WTC11 (cell line): Measurements from ENCODE around the gene EP300. TPM values are rescaled to one million over a fixed set of nuclear protein-coding genes. Genes with fewer than 3 reads are reported as not detected.

Experiments used
- ATAC-seq: fragments of 200-7000 bp; cut with Tn5 transposase; 2 replicates; pipeline ENCODE4 v1.10.0; 2021; ENCODE audit warnings: mild to moderate bottlenecking, moderate library complexity
- CTCF ChIA-PET: fragments of 300-600 bp; sonication (Branson Sonifier 250); formaldehyde crosslinking; loops from one replicate; lab custom pipeline; 2021; ENCODE audit warnings: antibody characterized with exemption; lab: Charles Lee
- POLR2A ChIA-PET: fragments of 350-600 bp; sonication (Branson Sonifier 250); formaldehyde crosslinking; loops from one replicate; lab custom pipeline; 2021; ENCODE audit warnings: antibody characterized with exemption; lab: Charles Lee
- DNase-seq: peaks from one replicate; pipeline ENCODE4 v3.0.0; 2021; ENCODE audit warnings: low spot score
- H3K27ac Mint-ChIP-seq: 2 replicates; pipeline ENCODE4 v1.8.0; 2021; ENCODE audit warnings: mixed read lengths
- H3K27me3 Mint-ChIP-seq: 2 replicates; pipeline ENCODE4 v1.8.0; 2021; ENCODE audit warnings: low read depth, mild to moderate bottlenecking, moderate library complexity, mixed read lengths
- H3K36me3 Mint-ChIP-seq: 2 replicates; pipeline ENCODE4 v1.8.0; 2021; ENCODE audit warnings: mixed read lengths
- H3K4me1 Mint-ChIP-seq: 2 replicates; pipeline ENCODE4 v1.8.0; 2022; ENCODE audit warnings: mixed read lengths
- H3K4me3 Mint-ChIP-seq: 2 replicates; pipeline ENCODE4 v1.8.0; 2021; ENCODE audit warnings: mild to moderate bottlenecking, moderate library complexity, mixed read lengths
- H3K9me3 Mint-ChIP-seq: 2 replicates; pipeline ENCODE4 v1.8.0; 2021; ENCODE audit warnings: mixed read lengths
- E2F1 ChIP-seq: sonication (generic); formaldehyde crosslinking; IDR thresholded peaks from 2 replicates; pipeline ENCODE4 v1.8.0; 2022; ENCODE audit warnings: mild to moderate bottlenecking, missing genetic modification reagents
- FOXK1 ChIP-seq: sonication (generic); formaldehyde crosslinking; IDR thresholded peaks from 2 replicates; pipeline ENCODE4 v1.8.0; 2022; ENCODE audit warnings: mild to moderate bottlenecking, moderate library complexity, missing genetic modification reagents
- KAT7 ChIP-seq: sonication (generic); formaldehyde crosslinking; IDR thresholded peaks from 2 replicates; pipeline ENCODE4 v1.8.1; 2023; ENCODE audit warnings: missing genetic modification reagents, mild to moderate bottlenecking, borderline replicate concordance
- MXD4 ChIP-seq: fragments of 250-450 bp; sonication (Bioruptor Pico); IDR thresholded peaks from 2 replicates; pipeline ENCODE4 v1.8.0; 2021; ENCODE audit warnings: mild to moderate bottlenecking, moderate library complexity, borderline replicate concordance
- NR2C2 ChIP-seq: sonication (generic); formaldehyde crosslinking; IDR thresholded peaks from 2 replicates; pipeline ENCODE4 v1.8.0; 2022; ENCODE audit warnings: mild to moderate bottlenecking, missing genetic modification reagents
- SMAD4 ChIP-seq: sonication (generic); formaldehyde crosslinking; IDR thresholded peaks from 2 replicates; pipeline ENCODE4 v1.8.0; 2022; ENCODE audit warnings: mild to moderate bottlenecking, missing genetic modification reagents
- SP1 ChIP-seq: sonication (generic); formaldehyde crosslinking; conservative IDR thresholded peaks from 2 replicates; pipeline ENCODE4 v1.8.1; 2022; ENCODE audit warnings: missing genetic modification reagents
- TEAD1 ChIP-seq: sonication (generic); formaldehyde crosslinking; IDR thresholded peaks from 2 replicates; pipeline ENCODE4 v1.8.0; 2022; ENCODE audit warnings: mild to moderate bottlenecking, missing genetic modification reagents
- ZMAT4 ChIP-seq: fragments of 250-450 bp; sonication (Bioruptor Pico); IDR thresholded peaks from 2 replicates; pipeline ENCODE4 v1.9.0; 2021; ENCODE audit warnings: mild to moderate bottlenecking
- ZNF263 ChIP-seq: sonication (generic); formaldehyde crosslinking; IDR thresholded peaks from 2 replicates; pipeline ENCODE4 v1.8.1; 2022; ENCODE audit warnings: low read depth, mild to moderate bottlenecking, moderate library complexity, missing genetic modification reagents
- ZNF281 ChIP-seq: sonication (generic); formaldehyde crosslinking; IDR thresholded peaks from 2 replicates; pipeline ENCODE4 v1.8.0; 2023; ENCODE audit warnings: mild to moderate bottlenecking, missing genetic modification reagents
- ZNF317 ChIP-seq: sonication (generic); formaldehyde crosslinking; IDR thresholded peaks from 2 replicates; pipeline ENCODE4 v1.8.1; 2023; ENCODE audit warnings: low read depth, mild to moderate bottlenecking, moderate library complexity, missing genetic modification reagents, borderline replicate concordance
- ZNF396 ChIP-seq: fragments of 250-450 bp; sonication (Bioruptor Pico); IDR thresholded peaks from 2 replicates; pipeline ENCODE4 v1.8.0; 2021; ENCODE audit warnings: mild to moderate bottlenecking, moderate library complexity, borderline replicate concordance
- ZSCAN18 ChIP-seq: fragments of 250-450 bp; sonication (Bioruptor Pico); IDR thresholded peaks from 2 replicates; pipeline ENCODE4 v2.1.2; 2022; ENCODE audit warnings: mild to moderate bottlenecking, moderate library complexity
- total RNA-seq: library from RNA; stranded (reverse); gene quantifications from 3 replicates; pipeline ENCODE4 v1.2.3, GENCODE V29; 2021
- TF ChIP-seq, protein P1 (sequence below): fragments of 250-450 bp; sonication (Bioruptor Pico); IDR thresholded peaks from 2 replicates; pipeline ENCODE4 v1.8.0; 2021; ENCODE audit warnings: mild to moderate bottlenecking
- TF ChIP-seq, protein P2 (sequence below): fragments of 250-450 bp; sonication (Bioruptor Pico); conservative IDR thresholded peaks from 2 replicates; pipeline ENCODE4 v1.9.0; 2021; ENCODE audit warnings: mild to moderate bottlenecking
- TF ChIP-seq, protein P3 (sequence below): sonication (generic); formaldehyde crosslinking; IDR thresholded peaks from 2 replicates; pipeline ENCODE4 v1.8.1; 2022; ENCODE audit warnings: mild to moderate bottlenecking, missing genetic modification reagents, moderate library complexity, borderline replicate concordance
- TF ChIP-seq, protein P4 (sequence below): sonication (generic); formaldehyde crosslinking; IDR thresholded peaks from 2 replicates; pipeline ENCODE4 v1.8.1; 2022; ENCODE audit warnings: mild to moderate bottlenecking, moderate library complexity, missing genetic modification reagents

Gene EP300
- total RNA-seq, 1 experiment from 2014 or later = 97.1 TPM

GRCh38 chr22:41152902-41153301 is 60.5 kb downstream of the EP300 start:
- POLR2A ChIA-PET = no interaction called here
- Mint-ChIP-seq H3K27ac (no peak overlapping the region), H3K36me3 (peaks cover 97% of the 10 kb centered on the region), H3K4me3 (no peak overlapping the region), H3K27me3 (no peaks in the 10 kb centered on the region), H3K9me3 (no peaks in the 10 kb centered on the region), H3K4me1 (no peaks in the 10 kb centered on the region)
- TF ChIP-seq ZNF263 (CRISPR knock-in tag) = no peak
- TF ChIP-seq TEAD1 (CRISPR knock-in tag) = no peak
- no peak for TF ChIP-seq FOXK1
- TF ChIP-seq SMAD4 (CRISPR knock-in tag) = no peak
- TF ChIP-seq, protein P1, sequence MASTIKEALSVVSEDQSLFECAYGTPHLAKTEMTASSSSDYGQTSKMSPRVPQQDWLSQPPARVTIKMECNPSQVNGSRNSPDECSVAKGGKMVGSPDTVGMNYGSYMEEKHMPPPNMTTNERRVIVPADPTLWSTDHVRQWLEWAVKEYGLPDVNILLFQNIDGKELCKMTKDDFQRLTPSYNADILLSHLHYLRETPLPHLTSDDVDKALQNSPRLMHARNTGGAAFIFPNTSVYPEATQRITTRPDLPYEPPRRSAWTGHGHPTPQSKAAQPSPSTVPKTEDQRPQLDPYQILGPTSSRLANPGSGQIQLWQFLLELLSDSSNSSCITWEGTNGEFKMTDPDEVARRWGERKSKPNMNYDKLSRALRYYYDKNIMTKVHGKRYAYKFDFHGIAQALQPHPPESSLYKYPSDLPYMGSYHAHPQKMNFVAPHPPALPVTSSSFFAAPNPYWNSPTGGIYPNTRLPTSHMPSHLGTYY = no peak
- no peak for TF ChIP-seq MXD4 (CRISPR knock-in tag)
- TF ChIP-seq ZNF317 = no peak
- no peak for TF ChIP-seq ZNF396 (CRISPR knock-in tag)
- TF ChIP-seq SP1 (CRISPR knock-in tag) = no peak
- TF ChIP-seq E2F1 (CRISPR knock-in tag) = no peak
- TF ChIP-seq, protein P2, sequence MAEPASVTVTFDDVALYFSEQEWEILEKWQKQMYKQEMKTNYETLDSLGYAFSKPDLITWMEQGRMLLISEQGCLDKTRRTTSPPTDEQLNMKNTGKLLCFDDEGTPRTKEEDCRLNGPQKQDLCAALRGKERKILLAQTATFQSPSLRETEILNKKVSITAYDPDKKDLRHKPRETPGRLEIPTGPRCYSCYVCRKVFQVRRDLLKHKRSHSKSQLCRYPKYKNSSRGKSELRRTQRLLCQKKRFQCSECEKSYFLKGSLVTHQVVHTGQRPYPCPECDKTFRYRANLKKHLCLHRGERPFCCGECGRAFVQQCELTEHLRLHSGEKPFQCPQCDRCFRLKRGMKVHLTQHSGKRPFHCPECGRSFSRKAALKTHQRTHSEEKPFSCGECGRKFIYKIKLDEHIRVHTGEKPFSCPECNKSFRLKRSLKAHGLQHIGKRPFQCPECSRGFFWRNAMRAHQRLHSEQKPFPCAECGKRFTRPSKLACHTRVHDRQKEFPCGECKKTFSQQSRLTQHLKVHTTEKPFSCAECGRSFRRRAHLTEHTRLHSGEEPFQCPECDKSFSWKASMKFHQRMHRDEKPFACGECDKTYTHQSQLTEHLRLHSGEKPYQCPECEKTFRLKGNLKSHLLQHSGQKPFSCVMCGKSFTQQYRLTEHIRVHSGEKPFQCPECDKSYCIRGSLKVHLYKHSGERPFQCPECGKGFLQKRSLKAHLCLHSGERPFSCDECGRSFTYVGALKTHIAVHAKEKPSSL (CRISPR knock-in tag) = no peak
- no peak for TF ChIP-seq KAT7
- TF ChIP-seq, protein P3, sequence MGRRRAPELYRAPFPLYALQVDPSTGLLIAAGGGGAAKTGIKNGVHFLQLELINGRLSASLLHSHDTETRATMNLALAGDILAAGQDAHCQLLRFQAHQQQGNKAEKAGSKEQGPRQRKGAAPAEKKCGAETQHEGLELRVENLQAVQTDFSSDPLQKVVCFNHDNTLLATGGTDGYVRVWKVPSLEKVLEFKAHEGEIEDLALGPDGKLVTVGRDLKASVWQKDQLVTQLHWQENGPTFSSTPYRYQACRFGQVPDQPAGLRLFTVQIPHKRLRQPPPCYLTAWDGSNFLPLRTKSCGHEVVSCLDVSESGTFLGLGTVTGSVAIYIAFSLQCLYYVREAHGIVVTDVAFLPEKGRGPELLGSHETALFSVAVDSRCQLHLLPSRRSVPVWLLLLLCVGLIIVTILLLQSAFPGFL (CRISPR knock-in tag) = no peak
- no peak for TF ChIP-seq NR2C2 (CRISPR knock-in tag)
- TF ChIP-seq ZNF281 (CRISPR knock-in tag) = no peak
- no peak for TF ChIP-seq ZMAT4 (CRISPR knock-in tag)
- no peak for TF ChIP-seq ZSCAN18 (CRISPR knock-in tag)
- TF ChIP-seq, protein P4, sequence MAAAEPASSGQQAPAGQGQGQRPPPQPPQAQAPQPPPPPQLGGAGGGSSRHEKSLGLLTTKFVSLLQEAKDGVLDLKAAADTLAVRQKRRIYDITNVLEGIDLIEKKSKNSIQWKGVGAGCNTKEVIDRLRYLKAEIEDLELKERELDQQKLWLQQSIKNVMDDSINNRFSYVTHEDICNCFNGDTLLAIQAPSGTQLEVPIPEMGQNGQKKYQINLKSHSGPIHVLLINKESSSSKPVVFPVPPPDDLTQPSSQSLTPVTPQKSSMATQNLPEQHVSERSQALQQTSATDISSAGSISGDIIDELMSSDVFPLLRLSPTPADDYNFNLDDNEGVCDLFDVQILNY = no peak
- CTCF ChIA-PET = interaction anchor here (1.4 kb wide), 1 partner anchor 85 kb away, joined by 5 read pairs; no protein-coding TSS in a partner anchor
- ATAC-seq (no peak), DNase-seq (no peak)
